NCI-H345 (cell line): ENCODE measurements around the gene MYBPH.
A peak's percentile ranks its signal among the peaks of the same experiment; 100 is the strongest.

Source experiments
- DNase-seq: peaks from one replicate; lab custom pipeline; 2025; lab: John Stamatoyannopoulos, UW

The MYBPH gene

DNA sequence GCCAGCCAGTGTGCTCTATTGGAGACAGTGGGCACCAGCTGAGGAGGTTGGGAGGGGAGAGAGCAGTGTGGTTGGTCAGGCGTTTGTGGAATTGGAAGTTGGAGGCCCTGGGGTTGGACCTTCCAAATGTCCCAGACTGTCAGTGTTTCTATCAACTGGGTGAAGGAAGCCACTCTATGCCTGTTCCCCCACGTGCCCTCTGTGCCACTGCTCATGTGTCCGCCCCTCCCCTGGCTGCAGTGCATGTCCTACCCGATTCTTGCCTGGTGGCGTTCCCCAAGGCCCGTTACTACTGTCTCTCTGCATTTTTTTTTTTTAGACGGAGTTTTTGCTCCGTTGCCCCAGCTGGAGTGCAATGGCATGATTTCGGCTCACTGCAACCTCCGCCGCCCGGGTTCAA is 27.0 kb downstream of the MYBPH start:
- DNase-seq, result no peak

DNA sequence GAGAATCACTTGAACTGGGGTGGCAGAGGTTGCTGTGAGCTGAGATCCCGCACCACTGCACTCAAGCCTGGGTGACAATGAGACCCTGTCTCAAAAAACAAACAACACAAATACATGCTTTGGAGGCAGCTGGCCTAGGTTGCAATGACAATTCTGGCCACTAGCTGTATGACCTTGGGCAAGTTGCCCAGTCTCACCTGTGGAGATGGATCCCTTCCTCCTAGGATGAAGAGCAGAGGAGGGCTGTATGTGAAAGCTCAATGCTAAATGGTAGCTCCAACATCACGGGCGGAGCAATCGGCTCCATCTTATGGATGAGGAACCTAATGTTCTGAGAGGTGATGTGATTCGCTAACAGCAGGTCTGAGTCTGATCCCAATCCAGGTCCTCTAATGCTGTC is 27.5 kb downstream of the MYBPH start:
- DNase-seq, result peak; percentile 35

DNA sequence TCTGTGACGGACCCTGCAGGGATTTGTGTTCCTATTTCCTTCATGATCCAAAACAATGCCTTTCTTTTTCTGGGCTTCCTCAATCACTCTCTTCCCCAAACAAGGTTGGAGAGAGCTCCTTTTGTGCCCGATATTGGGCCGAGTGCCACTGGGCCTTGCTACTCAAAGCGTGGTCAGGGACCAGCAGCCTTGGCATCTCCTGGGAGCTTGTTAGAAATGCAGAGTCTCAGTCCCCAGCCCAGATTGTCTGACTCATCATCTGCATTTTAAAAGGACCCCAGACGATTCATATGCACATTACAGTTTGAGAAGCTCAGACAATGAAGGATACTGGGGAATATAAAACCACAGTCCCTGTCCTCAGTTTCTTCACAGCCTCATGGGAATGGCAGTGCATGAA is 28.2 kb downstream of the MYBPH start:
- no peak for DNase-seq

DNA sequence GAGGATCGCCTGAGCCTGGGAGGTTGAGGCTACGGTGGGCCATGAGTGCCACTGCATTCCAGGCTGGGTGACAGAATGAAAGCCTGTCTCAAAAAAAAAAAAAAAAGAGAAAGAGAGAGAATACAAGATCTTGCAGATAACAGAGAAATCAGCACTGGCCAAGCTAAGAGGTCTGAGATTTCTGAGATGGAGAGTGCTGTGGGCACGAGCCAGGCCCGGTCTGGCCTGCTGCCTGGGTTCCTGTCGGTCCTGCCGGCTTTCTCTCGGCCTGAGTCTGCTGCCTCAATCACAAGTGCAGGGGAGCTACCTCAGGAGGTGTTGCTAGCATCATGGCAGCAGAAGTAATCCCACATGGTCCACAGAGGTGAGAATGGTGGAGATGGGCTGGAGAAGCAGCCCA is 29.1 kb downstream of the MYBPH start:
- no peak for DNase-seq

DNA sequence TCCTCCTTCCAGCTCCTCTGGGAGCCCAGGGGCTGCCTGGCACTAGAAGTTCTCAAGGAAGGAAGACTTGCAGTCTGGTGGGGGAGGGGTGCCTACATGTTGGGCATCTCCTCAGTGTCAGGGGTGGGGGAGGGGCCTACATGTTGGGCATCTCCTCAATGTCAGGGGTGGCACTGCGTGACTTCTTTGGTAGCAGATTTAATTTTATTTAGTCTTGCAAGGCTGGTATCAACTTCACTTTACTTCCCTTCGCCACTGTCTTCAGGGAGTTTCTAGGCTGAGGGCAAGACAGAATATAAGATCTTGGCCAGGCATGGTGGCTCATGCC is 29.6 kb downstream of the MYBPH start:
- DNase-seq, result no peak

DNA sequence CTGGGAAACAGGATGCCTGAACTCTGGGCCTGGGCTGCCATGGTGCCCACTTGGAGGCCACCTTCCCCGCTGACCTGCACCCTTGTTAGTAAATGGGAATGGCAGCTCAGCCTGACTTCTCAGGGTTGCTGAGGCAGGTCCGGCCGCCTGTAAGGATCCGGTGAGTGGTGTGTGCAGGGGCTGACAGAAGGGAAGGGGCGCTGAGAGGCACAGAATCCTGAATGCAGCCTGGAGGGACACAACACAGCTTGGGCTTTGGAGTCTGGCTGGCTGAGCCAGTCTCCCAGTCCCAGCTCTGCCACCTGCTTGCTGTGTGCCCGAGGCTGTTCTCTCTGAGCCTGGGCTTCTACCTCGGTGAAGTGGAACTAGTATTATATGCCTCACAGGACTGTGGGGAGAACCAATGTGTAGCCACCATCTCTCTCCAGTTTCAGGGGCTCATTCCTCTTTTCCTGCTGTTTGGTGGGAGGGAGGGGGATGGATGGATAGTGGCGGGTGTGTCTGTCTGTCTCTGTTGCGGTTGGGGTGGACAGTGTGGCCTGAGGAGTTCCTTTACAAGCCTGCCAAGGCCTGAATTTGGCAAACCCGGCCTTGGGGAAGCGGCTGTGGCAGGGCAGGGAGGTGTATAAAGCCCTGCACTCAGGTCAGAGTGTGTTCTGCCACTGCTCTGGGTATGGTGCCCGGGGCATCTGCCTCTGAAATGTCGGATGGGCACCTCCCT is 30.1 kb downstream of the MYBPH start:
- DNase-seq, result peak; percentile 43

DNA sequence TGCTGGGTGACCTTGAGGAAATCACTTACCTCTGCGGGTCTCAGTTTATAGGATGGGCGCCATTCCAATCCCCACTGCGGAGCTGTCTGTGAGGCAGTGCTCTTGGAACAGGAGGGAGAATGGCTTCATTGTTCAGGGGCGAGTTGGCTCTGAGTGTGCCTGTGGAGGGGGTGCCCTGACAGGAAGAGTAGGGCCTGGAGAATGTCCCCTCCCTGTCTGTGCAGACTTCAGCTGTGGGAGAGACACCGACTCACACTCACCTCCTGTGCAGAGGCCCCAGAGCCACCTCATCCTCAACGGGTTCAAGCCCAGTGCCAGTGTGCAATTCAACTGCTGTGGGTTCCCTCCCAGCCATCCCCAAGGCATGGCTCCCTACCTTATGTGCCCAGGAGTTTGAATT is 31.0 kb downstream of the MYBPH start:
- no peak for DNase-seq

DNA sequence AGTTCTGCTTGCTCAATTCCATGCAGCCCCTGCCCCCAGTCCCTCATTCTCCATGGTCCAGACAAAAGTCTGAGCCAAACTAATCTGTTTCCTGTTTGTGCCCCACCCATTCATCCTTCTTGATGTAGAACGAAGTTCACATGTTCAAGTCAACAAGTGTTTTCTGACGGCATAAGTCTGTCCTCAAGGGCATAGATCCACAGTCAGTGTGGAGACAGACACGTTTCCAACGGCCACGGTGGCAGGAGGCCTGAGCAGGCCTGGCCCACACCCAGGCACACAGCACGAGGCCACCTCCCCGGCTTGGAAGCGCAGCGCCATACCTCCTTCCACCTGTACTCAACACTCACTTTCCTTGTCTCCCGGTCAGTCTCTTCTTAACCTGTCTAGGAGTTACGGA is 32.0 kb downstream of the MYBPH start:
- no peak for DNase-seq

DNA sequence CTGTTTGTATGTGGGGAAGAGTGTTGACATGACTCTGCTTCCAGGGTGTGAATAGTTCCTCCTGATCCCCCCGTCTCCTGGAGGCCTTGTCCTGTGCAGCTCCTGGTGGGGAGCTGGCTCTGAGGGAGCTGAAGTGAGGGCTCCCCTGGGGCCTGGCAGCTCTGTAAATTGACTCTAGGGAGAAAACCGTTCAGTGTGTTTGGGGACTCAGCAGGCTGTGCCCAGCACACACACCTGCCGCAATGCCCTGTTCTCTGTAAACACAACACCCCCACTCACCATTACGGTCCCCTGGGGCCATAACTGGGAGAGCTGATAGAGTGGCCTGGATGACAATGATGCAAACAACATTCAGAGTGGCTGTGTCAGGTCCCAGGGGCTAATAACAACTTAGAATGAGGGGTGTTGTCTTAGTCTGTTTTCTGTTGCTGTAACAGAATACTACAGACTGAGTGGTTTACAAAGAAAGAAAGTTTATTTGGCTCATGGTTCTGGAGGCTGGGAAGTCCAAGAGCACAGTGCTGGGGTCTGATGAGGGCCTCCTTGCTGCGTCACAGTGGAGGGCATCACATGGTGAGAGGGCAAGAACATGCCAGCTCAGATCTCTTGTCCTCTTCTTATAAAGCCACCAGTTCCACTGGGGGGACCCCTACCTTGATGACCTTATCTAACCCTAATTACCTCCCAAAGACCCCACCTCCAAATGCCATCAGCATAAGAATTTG is 32.8 kb downstream of the MYBPH start:
- DNase-seq, result peak; percentile 99

DNA sequence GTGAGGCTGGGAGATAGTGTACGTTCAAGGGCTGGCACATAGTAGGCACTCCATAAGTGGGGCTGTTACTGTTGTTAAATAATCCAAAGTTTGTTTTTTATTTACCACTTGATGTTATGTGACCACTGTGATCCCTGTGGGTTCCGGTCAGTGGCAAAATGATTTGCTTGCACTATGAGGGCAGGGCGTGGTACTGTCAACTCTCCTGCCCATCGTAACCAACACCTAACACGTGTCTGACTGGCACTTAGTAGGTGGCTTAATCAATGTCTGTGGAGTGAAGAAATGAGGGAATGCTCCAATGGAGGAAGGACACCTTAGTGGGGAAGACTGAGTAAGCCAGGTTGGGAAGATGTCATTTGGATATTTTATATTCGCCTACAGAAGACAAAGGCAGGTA is 33.5 kb downstream of the MYBPH start:
- no peak for DNase-seq

DNA sequence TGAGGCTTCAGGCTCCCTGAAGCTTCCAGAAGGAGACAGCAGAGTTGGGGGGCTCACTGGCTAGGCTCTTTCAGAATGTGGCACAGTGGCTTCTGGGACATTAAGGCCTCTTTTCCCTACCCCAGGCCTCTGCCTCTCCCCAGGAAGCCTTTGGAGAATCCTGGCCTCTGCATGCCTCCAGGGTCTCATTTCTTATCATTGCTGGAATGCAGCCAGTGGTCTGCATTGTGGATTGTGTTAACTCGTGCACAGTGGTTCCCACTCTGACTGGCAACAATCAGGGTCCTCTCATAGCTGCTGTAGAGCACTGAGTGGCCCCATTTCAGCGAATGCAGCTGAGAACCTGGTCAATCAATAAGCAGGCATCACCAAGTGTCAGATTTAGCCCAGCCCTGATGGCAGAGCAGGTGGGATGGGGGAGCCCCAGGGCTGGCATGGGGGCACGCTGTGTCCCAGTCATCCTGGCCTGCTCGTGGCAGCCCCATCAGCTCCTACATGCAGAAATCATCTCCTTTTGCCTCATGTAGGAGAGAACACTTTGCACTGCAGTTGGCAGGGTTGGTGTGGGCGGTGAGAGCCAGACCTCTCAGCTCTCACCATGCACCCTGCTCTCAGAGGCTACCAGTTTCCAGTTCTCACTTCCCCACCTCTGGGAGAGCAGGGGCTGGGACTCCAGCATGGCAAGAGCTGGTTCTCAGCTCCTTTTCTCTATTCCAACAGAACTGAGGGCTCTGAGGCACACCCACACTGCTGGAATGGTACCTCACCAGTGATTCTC is 34.7 kb downstream of the MYBPH start:
- DNase-seq, result no peak

DNA sequence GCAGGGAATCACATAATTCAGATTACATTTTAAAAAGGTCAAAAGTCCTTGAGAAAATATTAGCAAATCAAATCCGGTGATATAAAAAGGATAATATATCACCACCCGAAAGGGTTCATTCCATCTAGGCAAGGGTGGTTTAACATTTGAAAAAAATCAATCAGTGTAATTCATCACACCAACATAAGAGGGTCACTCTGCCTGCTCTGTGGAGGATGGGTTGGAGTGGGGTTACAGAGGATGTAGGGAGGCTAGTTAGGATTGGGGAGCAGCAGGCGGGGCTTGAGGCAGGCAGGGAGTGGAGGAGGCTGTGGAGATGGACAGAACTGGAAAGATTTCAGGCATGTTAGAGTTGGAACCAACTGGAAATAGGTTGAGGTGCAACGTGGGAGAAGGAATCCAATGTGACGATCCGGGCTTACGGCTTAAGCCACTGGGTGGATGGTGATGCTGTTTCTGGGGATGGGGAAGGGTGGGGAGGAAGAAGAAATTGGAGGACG is 35.6 kb downstream of the MYBPH start:
- DNase-seq, result no peak

DNA sequence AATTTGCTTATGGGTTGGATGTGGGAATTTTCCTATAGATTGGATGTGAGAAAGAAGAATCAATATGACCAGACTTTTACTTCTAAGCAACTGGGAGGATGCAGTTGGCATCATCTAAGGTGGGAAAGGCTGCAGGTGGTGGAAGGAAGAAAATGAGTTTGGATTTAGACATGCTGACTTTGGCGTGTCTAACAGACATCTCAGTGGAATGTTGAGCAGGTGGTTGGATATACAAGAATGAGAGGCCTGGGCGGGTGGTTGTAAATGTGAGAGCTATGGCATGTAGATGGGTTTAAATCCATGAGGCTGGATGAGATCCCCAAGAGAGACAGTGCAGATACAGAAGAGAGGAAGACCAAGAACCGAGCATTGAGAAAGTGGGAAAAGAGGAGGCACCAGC is 37.6 kb downstream of the MYBPH start:
- no peak for DNase-seq

DNA sequence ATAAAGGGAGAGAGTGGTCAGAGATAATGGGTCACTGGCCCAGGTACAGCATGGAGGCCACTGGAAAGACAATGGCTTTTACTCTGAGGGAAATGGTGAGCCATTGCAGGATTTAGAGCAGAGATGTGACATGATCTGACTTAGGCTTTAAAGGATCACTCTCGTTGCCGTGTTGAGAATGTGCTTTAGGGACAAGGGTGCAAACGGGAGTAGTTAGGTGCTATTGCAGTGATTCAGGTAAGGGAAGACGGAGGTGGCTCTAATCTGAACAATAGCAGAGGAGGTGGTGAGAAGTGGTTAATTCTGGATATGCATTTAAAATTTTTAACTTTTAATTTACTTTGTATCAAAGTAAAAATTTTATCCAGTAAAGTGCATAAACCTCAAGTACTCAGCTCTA is 38.3 kb downstream of the MYBPH start:
- DNase-seq, result no peak

DNA sequence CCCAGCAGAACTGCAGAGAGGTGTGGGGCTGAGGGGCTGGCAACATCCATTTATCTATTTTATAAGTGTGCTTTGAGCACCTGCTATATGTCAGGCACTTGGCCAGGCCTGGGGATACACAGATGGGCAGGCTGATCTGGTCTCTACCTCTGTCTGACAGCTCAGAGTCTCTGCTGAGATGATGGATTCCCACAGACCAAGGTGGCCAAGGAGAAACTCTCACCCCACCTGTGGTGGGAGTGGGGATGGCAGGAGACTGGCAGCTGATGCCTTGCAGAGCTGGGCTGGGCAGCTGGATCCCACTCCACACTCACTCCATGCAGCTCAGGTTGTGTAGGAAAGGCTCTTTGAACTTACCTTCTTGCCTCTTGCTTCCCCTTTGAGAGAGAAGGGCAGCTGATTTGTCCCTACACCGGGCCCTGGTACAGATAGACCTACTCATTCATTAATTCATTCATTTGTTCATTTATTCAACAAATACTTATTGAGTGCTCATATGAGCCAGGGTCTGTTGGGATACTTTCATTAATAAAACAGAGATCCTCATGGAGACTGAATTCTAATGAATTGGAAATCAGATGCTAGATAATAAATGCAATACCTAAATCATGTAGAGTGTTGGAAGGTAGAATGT is 39.1 kb downstream of the MYBPH start:
- DNase-seq, result no peak

DNA sequence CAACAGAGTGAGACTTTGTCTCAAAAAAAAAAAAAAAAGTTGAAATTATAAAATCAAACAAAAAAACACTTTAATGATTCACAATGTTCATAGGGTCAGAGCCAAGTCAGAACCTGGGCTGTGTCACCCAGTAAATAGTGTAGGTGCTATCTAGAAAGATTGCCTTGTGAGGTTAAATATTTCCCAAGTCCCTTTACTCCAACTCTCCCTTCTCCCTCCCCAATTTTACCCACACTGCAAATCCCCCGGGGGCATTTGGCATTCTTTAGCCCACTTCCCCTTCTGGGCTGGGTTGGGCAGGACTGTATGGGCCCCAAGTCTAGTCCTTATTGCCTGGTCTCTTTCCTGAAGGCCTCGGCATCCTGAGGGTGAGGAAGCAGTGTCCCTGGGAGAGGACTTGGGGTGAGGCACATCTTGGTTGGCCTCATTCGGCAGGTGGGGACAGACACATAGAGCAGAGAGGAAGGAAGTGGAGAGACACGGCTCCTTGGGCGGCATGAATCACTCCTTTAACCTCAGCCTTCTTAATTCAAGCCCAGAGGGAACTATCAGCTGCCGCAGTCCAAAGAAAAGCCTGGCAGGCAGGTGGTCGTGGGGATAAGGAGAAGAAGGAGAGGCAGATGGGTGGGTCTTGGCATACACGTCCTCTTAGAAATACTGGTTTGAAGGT is 39.9 kb downstream of the MYBPH start:
- no peak for DNase-seq

DNA sequence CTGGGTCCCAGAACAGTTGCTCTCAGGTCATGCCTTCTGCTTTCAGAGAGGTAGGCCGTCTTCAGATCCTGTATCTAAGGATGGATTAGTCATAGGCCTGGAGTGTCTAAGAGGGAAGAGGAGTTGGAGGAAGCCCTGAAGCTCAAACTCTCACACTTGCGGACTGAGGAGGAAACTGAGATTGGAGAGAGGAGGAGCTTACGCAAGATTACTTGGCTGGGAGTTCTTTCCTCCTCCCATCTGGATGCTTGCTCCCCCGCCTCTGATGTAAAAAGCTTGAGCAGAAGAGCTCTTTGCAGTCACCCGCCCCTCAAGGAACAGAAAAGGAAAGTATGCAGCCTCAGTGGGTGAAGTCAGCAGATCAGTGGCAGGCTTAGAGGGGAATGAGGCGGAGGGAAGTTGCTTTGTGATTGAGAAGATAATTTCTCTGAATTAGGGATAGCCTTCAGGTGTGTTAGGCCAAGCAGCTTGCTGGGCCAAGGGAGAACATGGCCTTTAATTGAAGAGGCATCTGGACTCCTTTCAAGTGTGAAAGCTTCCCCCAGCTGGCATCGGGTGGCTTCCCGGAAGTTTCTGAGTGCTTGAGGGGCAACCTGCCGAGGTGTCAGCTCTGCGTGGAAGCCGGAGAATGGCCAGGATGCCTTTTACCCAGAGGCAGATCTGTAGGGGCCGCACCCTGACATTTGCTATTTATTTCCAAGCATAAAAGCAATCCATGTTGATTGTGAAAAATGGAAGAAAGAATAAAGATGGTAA is 41.5 kb downstream of the MYBPH start:
- no peak for DNase-seq

DNA sequence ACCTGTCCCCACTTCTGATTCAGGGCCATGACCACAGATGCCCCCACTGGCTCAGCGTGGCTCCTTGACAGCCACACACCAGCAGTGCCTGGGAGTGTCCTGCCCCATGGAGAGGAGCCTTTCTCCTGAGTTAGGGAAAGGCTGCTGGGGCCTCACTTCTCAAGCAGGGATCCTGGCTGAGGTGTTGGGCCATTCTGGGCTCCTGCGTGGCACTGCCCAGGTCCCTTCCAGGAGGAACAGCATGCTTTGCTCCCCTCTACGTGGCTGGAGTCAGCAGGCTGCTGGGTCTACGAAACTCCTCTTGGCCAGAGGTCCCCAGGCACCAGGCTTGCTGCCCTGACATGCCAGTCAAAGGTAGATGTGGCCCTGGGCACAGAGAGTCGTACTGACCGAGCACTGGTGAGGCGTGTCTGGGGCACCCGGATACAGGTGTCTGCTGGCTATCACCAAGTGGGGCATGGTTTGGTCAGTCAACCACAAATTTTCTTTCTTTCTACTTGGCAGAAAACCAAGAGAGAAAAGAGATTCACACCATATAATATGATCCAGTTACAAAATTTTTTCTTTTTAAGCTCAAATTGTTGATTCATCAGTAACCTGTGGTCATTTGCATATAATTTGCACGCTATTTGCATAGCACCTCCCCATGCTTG is 44.0 kb downstream of the MYBPH start:
- no peak for DNase-seq

DNA sequence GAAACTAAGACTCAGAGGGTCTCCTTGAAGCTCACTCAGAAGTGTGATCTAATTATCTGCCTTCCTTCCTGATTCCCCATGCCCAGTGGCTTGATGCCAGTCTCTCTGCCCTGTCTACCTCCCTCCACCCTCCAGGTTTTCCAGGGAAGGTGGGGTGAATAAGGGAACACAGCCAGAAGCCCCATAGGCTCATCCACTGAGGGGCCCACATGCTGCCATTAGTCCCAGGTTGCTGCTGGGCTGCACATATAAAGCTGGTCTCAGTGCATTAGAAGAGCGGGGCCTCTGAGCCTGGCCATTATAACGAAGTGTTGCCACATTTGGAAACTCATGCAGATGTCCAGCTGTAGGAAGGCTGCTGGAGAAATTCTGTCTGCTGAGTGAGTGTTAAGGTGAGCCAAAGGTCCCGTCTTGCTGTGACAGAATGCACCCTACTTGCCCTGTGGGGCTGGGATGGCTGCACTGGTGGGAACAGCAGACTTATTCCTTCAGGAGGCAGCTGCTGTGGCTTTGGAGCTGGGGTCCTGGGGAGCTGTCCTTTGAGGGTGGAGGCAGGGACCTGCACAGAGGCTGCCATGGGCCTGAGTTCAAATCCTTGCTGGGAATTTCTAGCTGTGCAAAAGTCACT is 45.2 kb downstream of the MYBPH start:
- no peak for DNase-seq

DNA sequence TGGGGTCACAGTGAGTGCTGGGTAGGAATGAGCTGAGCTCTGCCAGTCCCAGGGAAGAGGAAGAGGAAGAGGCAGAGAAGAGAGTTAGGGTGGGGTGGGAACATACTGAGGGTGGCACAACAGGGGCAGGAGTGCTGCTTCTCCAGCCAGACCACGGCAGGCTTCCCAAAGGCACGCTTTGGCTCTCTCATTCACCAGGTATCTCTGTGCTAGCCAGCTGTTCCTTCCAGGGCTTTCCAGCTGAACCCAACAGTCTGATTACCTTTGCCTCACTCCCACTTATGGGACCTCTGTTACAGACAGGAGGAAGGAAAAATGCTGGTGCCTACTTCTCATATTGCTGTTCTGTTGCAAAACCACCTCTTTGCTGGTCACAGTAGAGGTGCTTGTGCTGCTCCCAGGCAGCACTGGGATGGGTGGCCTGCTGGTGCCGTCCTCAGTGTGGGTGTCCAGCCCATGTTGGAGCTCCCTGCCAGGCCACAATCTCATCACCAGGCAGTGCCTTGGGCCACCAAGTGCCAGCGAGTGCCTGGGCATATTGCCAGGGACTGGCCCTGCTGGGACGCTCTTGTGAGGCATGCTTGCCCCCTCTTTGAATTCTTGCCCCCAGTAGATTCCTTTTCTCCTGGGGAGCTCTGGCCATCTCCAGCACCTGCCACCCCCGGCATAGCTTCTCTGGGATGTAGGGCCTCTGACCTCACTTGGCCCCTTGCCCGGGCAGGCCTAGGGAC is 46.0 kb downstream of the MYBPH start:
- DNase-seq, result peak; percentile 23
